ENCODE results near the gene NELL1.

Gene NELL1

DNA sequence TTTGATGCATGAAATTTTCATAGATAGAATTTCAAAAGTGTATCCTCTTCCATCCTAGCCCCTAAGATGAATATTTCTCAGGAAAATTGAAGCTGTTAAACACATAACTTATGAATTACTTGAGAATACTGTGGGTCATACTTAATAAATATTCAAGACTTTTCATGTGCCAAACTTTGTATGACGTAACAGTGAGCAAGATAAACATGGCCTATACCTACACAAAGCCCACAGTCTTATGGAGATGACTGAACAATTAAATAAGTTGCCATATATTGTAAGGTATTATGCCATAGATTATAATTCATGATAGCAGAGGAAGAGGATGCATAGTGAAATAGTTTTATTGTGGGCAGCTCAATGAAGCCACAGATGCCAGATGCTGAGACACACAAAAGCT is 902.8 kb downstream of the NELL1 start:
- H3K9me3 ChIP-seq (ENCODE audit: control insufficient read depth, low read length): no peaks in the 10 kb centered on the region

DNA sequence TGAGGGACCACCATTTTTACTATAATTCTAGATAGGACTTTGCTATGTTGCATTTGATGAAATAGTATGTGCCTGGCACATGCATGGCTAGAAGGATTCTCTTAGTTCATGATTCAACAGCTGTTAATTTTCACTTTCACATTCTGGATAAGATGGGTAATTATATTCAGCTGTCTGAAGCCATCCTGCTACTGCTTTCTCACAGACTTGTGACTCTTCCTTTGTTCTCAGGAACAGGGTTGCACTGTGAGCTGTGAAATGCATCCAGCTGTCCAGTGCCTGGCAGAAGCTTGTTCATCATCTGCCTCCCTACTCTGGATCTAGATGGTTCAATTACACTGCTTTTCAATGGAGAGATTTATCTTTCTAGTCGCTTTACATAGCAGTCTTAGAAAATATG is 913.4 kb downstream of the NELL1 start:
- H3K36me3 ChIP-seq (ENCODE audit: control insufficient read depth, insufficient read depth, low read length): no peaks in the 10 kb centered on the region
- no peak overlapping the region for H3K4me3 ChIP-seq (ENCODE audit: low read length)
- H3K9me3 ChIP-seq (ENCODE audit: control insufficient read depth, low read length): no peaks in the 10 kb centered on the region
- H3K4me1 ChIP-seq (ENCODE audit: control insufficient read depth, insufficient read depth, low read length): no peaks in the 10 kb centered on the region
- no peaks in the 10 kb centered on the region for H3K27me3 ChIP-seq (ENCODE audit: control insufficient read depth, insufficient read depth, low read length)
- H3K9ac ChIP-seq (ENCODE audit: low read length): no peak overlapping the region

More for the DNA sequence above, 902.8 kb downstream of the NELL1 start:
- H3K27me3 ChIP-seq (ENCODE audit: control insufficient read depth, insufficient read depth, low read length): no peaks in the 10 kb centered on the region
- no peak overlapping the region for H3K4me3 ChIP-seq (ENCODE audit: low read length)
- no peaks in the 10 kb centered on the region for H3K36me3 ChIP-seq (ENCODE audit: control insufficient read depth, insufficient read depth, low read length)
- no peak overlapping the region for H3K9ac ChIP-seq (ENCODE audit: low read length)
- H3K4me1 ChIP-seq (ENCODE audit: control insufficient read depth, insufficient read depth, low read length): no peaks in the 10 kb centered on the region

DNA sequence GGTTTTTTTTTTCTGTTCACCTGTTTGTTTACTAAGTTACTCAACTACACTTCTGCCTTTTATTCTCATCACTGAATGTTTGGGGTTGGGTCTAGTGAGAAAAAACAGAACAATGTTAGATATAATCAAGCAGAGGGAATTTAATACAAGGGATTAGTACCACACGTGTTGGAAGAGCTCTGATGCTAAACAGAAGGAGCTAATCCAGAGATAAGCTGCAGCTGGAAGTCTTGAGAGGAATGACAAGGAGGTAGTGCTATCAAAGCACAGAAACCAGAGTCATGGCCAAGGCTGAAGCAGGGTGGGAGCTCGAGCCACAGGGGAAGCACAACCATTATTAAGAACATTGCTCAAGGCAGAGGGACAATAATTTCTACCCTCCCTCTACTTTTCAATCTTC is 919.4 kb downstream of the NELL1 start:
- H3K36me3 ChIP-seq (ENCODE audit: control insufficient read depth, insufficient read depth, low read length): no peaks in the 10 kb centered on the region
- no peak overlapping the region for H3K4me3 ChIP-seq (ENCODE audit: low read length)
- no peaks in the 10 kb centered on the region for H3K9me3 ChIP-seq (ENCODE audit: control insufficient read depth, low read length)
- no peaks in the 10 kb centered on the region for H3K27me3 ChIP-seq (ENCODE audit: control insufficient read depth, insufficient read depth, low read length)
- no peaks in the 10 kb centered on the region for H3K4me1 ChIP-seq (ENCODE audit: control insufficient read depth, insufficient read depth, low read length)
- H3K9ac ChIP-seq (ENCODE audit: low read length): no peak overlapping the region

DNA sequence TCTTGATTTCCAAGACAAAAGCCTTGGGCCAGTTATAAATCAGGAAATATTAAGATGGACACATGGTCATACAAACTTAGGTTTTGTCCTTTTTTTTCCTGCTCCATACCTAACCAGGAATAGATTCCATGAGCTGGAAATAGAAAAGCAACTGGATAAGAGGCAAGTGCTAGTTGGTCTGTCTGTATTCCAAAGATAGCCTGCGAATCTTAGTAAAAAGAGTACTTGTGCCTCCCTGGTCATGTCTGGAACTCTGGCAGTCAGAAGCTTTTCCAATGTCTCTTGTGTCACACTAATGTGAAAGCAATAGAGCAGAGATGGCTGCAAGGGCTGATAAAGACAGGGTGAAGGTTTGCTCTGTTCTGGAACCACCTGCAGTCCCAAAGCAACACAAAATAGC is 933.3 kb downstream of the NELL1 start:
- no peaks in the 10 kb centered on the region for H3K4me1 ChIP-seq (ENCODE audit: control insufficient read depth, insufficient read depth, low read length)
- H3K27me3 ChIP-seq (ENCODE audit: control insufficient read depth, insufficient read depth, low read length): no peaks in the 10 kb centered on the region
- no peaks in the 10 kb centered on the region for H3K9me3 ChIP-seq (ENCODE audit: control insufficient read depth, low read length)
- H3K4me3 ChIP-seq (ENCODE audit: low read length): no peak overlapping the region
- no peak overlapping the region for H3K9ac ChIP-seq (ENCODE audit: low read length)
- no peaks in the 10 kb centered on the region for H3K36me3 ChIP-seq (ENCODE audit: control insufficient read depth, insufficient read depth, low read length)

DNA sequence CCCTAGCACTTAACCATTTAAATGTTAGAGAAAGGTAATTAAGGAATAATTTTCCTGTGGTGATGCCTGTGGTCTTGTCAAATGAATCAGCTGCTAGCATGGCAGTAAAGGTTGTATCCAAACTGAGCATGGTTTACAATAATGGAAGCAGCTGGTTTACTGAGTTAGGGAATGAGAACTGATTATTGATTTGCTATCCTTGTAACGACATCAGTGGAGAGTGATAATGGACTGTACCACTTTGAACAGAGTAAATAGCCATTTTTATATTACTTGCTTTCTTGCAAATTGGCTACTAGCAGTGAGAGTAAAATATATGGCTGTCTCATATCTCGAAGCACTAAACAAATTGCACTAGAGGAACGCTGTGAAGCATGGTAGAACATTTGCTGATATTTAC is 934.5 kb downstream of the NELL1 start:
- Histone ChIP-seq H3K36me3 (ENCODE audit: control insufficient read depth, insufficient read depth, low read length) (no peaks in the 10 kb centered on the region), H3K4me3 (ENCODE audit: low read length) (no peak overlapping the region), H3K4me1 (ENCODE audit: control insufficient read depth, insufficient read depth, low read length) (no peaks in the 10 kb centered on the region), H3K27me3 (ENCODE audit: control insufficient read depth, insufficient read depth, low read length) (no peaks in the 10 kb centered on the region), H3K9ac (ENCODE audit: low read length) (no peak overlapping the region), H3K9me3 (ENCODE audit: control insufficient read depth, low read length) (no peaks in the 10 kb centered on the region)

DNA sequence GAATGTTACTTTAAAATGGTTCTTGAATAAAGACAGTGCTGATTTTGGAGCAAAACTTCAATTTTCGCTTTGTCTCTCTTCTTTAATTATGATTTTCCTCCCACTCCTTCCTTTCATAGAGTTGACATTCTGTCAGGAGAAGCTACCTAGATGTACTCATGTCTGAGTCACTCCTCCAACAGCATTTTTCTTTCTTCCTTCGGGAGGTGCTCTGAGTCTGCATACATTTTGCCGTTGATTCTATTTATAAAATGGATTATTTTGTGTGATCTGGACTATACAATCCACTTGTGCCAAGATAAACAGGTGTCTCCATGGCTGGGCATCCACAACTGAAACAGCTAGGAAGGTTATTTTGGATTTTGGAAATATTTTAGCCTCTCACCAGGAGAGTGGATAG is 935.2 kb downstream of the NELL1 start:
- Histone ChIP-seq H3K4me1 (ENCODE audit: control insufficient read depth, insufficient read depth, low read length) (no peaks in the 10 kb centered on the region), H3K9ac (ENCODE audit: low read length) (no peak overlapping the region), H3K27me3 (ENCODE audit: control insufficient read depth, insufficient read depth, low read length) (no peaks in the 10 kb centered on the region), H3K9me3 (ENCODE audit: control insufficient read depth, low read length) (no peaks in the 10 kb centered on the region), H3K4me3 (ENCODE audit: low read length) (no peak overlapping the region), H3K36me3 (ENCODE audit: control insufficient read depth, insufficient read depth, low read length) (no peaks in the 10 kb centered on the region)

DNA sequence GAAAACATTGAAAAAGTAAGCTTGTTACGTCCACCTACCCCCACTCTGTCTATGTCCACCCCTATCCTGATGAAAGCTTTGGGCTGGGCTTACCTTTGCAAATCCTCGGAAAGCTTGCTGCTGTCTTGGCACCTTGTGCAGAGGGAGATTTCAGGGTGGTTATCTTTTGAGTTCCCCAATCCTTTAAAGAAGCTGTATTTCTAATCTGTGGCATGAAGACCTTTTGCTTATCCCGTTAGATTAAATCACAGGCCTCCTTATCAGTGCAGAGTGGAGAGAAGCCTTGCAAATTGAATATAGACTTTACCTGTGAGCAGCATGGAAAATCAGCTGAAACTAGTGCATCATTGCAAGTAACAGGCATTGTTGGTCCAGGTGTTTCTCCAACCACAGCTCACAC is 942.9 kb downstream of the NELL1 start:
- H3K9me3 ChIP-seq (ENCODE audit: control insufficient read depth, low read length): no peaks in the 10 kb centered on the region
- H3K36me3 ChIP-seq (ENCODE audit: control insufficient read depth, insufficient read depth, low read length): no peaks in the 10 kb centered on the region
- no peak overlapping the region for H3K9ac ChIP-seq (ENCODE audit: low read length)
- no peaks in the 10 kb centered on the region for H3K27me3 ChIP-seq (ENCODE audit: control insufficient read depth, insufficient read depth, low read length)
- H3K4me1 ChIP-seq (ENCODE audit: control insufficient read depth, insufficient read depth, low read length): no peaks in the 10 kb centered on the region
- H3K4me3 ChIP-seq (ENCODE audit: low read length): no peak overlapping the region

DNA sequence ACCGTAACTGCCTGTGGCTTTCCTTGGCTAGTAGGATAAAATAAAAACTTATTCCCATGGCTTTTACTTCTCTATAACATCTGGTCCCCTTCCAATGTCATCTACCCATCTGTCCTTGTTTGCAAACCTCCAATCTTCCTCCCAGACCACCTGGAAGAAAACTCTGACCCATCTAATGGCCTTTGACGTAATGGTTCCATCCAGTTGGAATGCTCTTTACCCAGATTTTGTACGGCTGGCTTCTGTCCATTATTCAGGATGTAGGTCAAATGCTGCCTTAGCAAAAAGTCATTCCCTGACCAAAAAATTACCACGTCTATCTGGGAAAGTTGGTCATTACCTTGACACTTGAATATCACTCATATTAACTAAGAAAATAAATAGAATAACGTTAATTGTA is 945.6 kb downstream of the NELL1 start:
- Histone ChIP-seq H3K4me1 (ENCODE audit: control insufficient read depth, insufficient read depth, low read length) (no peaks in the 10 kb centered on the region), H3K9me3 (ENCODE audit: control insufficient read depth, low read length) (no peaks in the 10 kb centered on the region), H3K27me3 (ENCODE audit: control insufficient read depth, insufficient read depth, low read length) (no peaks in the 10 kb centered on the region), H3K4me3 (ENCODE audit: low read length) (no peak overlapping the region), H3K9ac (ENCODE audit: low read length) (no peak overlapping the region), H3K36me3 (ENCODE audit: control insufficient read depth, insufficient read depth, low read length) (no peaks in the 10 kb centered on the region)

DNA sequence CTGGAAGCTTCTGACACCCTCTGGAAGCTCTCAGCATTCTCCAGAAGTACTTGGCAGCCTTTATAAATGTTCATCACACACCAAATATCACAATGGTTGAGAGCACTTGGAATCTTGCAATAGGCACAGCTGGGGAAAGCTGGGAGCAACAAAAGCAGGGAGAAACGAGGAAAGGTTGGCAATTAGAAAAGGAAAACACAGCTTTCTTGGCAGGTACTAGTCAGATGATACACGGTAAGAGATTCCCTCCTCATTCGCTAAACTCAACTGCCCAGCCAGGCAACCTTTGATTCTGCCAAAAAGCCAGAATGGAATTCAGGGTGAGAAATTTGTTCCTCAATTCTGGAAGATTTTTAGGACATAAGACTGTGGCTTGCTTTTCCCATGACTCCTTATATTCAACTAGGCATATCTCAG is 946.6 kb downstream of the NELL1 start:
- H3K36me3 ChIP-seq (ENCODE audit: control insufficient read depth, insufficient read depth, low read length): no peaks in the 10 kb centered on the region
- no peaks in the 10 kb centered on the region for H3K27me3 ChIP-seq (ENCODE audit: control insufficient read depth, insufficient read depth, low read length)

DNA sequence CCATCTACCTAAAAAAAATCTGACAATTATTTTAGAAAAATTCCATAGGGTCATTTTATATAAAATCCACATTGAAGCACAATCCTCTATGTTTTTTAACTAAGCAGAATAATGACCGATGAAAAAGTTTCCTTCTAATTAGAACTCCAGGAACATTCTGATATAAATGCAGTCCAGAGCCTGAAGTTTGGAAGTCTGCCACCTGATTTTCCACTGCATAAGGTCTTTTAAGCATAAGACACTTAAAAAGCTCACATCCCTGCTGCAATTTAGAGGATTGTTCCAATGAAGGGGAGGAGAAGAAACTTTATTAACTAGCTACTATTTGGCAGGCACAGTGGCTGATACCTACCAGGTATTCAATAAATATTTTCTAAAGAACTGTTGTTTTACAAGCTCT is 953.2 kb downstream of the NELL1 start:
- Histone ChIP-seq H3K27me3 (ENCODE audit: control insufficient read depth, insufficient read depth, low read length) (no peaks in the 10 kb centered on the region), H3K4me3 (ENCODE audit: low read length) (no peak overlapping the region), H3K9ac (ENCODE audit: low read length) (no peak overlapping the region), H3K9me3 (ENCODE audit: control insufficient read depth, low read length) (no peaks in the 10 kb centered on the region), H3K4me1 (ENCODE audit: control insufficient read depth, insufficient read depth, low read length) (no peaks in the 10 kb centered on the region), H3K36me3 (ENCODE audit: control insufficient read depth, insufficient read depth, low read length) (no peaks in the 10 kb centered on the region)

More for the DNA sequence above, 946.6 kb downstream of the NELL1 start:
- H3K9me3 ChIP-seq (ENCODE audit: control insufficient read depth, low read length): no peaks in the 10 kb centered on the region
- H3K9ac ChIP-seq (ENCODE audit: low read length): no peak overlapping the region
- H3K4me3 ChIP-seq (ENCODE audit: low read length): no peak overlapping the region
- H3K4me1 ChIP-seq (ENCODE audit: control insufficient read depth, insufficient read depth, low read length): no peaks in the 10 kb centered on the region

DNA sequence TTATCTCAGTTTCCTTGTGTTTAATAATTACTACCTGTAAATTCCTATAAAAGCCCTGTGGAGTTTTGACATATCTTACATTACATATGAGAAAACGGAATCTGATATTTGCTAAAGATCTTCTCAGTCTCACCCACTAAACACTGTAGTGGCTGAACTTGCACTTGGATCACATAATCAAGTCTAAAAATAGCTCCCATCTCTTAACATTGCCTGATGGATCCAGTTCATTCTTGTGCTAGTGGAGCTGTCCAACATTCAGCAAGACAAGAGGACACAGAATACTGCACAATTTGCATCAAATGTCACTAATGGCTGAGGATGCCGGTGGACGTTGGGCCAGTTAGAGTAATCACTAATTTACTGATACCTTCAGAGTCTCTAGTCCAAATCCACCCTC is 953.6 kb downstream of the NELL1 start:
- Histone ChIP-seq H3K27me3 (ENCODE audit: control insufficient read depth, insufficient read depth, low read length) (no peaks in the 10 kb centered on the region), H3K36me3 (ENCODE audit: control insufficient read depth, insufficient read depth, low read length) (no peaks in the 10 kb centered on the region), H3K9ac (ENCODE audit: low read length) (no peak overlapping the region), H3K4me1 (ENCODE audit: control insufficient read depth, insufficient read depth, low read length) (no peaks in the 10 kb centered on the region), H3K4me3 (ENCODE audit: low read length) (no peak overlapping the region), H3K9me3 (ENCODE audit: control insufficient read depth, low read length) (no peaks in the 10 kb centered on the region)
